Measurements from ENCODE around the gene CDHR2. TPM values are rescaled to one million over a fixed set of nuclear protein-coding genes. Genes with fewer than 3 reads are reported as not detected.

Gene CDHR2
- total and polyA plus RNA-seq, 2 of the 13 experiments (the other 11 are each of a cell fraction or from before 2014, with no cell fraction given), result 17.9 to 20.9 TPM

DNA sequence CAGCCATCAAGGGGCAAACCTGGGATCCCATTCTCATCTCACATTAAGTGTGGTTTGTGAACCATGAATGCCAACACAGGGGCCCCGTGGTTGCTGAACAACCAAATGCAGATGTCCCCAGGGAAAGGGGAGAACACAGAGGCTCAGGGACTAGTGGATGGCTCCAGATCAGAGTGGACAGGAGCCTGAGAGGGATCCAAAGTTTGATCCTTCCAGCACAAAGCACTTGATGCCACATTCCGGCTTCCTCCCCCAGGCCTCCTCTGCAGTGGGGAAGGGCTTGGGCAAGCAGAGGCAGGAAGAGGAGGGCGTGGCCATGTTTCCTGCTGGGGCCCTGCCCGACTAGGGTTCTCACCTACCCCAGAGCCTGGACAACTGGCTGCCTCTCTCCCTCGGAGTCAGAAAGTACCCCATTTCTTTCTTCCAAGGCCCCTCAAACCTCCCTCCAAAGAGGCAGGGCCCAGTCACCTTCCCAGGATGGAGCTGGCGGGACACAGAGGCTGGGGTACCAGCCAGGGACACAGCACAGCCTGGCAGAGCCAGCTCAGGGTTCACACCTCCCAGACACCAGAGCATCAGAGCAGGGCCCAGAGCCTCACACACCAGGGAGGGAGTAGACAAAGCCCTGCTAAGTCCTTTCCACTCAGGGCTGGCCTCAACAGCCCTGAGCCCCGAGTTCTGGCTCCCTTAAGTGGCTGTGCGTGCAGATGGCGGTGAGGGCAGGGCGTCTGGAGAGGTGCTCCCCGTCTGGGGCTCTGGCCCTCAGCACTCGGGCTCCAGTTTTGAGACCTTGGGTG is 7.6 kb upstream of the CDHR2 start (continued):
- TF ChIP-seq ZNF274 (CRISPR knock-in tag; IDR thresholded peaks at IDR 0.05) (no peak), TFDP2 (CRISPR knock-in tag; IDR thresholded peaks at IDR 0.05) (no peak), ZNF781 (CRISPR knock-in tag; IDR thresholded peaks at IDR 0.05; ENCODE audit: borderline replicate concordance, not compliant biosample characterization) (no peak), SAP130 (CRISPR knock-in tag; IDR thresholded peaks at IDR 0.05; ENCODE audit: low read depth) (peak; percentile 67), FOXC1 (CRISPR knock-in tag; IDR thresholded peaks at IDR 0.05; ENCODE audit: borderline replicate concordance) (no peak), CENPX (CRISPR knock-in tag; IDR thresholded peaks at IDR 0.05) (no peak), ZBTB33 (CRISPR knock-in tag; IDR thresholded peaks at IDR 0.05) (0 out of 2 replicates have a peak, but pooled peaks have one; percentile 9), ZNF891 (CRISPR knock-in tag; IDR thresholded peaks at IDR 0.05) (no peak), NBN (conservative IDR thresholded peaks at IDR 0.05) (no peak), DNMT1 (CRISPR knock-in tag; IDR thresholded peaks at IDR 0.05) (no peak), ZFY (CRISPR knock-in tag; IDR thresholded peaks at IDR 0.05) (peak; percentile 48; the same call in 1 of the 2 replicates), FOXM1 (CRISPR knock-in tag; IDR thresholded peaks at IDR 0.05) (no peak), SRSF1 (optimal IDR thresholded peaks at IDR 0.05; ENCODE audit: low read depth, low read length) (no peak), MXD4 (CRISPR knock-in tag; IDR thresholded peaks at IDR 0.05) (0 out of 2 replicates have a peak, but pooled peaks have one; percentile 17), MAFK (conservative IDR thresholded peaks at IDR 0.05 in 1 of 2, IDR thresholded peaks at IDR 0.05 in 1 of 2; ENCODE audit: low read length in 2 of 2) (no peak), YEATS4 (CRISPR knock-in tag; IDR thresholded peaks at IDR 0.05; ENCODE audit: borderline replicate concordance) (peak; percentile 27; the same call in 1 of the 2 replicates), ZNF451 (CRISPR knock-in tag; IDR thresholded peaks at IDR 0.05) (no peak), MIER3 (CRISPR knock-in tag; IDR thresholded peaks at IDR 0.05; ENCODE audit: borderline replicate concordance) (no peak), EHMT2 (IDR thresholded peaks at IDR 0.05; ENCODE audit: borderline replicate concordance, low read depth, low read length) (no peak)
- TF ChIP-seq, protein P1, sequence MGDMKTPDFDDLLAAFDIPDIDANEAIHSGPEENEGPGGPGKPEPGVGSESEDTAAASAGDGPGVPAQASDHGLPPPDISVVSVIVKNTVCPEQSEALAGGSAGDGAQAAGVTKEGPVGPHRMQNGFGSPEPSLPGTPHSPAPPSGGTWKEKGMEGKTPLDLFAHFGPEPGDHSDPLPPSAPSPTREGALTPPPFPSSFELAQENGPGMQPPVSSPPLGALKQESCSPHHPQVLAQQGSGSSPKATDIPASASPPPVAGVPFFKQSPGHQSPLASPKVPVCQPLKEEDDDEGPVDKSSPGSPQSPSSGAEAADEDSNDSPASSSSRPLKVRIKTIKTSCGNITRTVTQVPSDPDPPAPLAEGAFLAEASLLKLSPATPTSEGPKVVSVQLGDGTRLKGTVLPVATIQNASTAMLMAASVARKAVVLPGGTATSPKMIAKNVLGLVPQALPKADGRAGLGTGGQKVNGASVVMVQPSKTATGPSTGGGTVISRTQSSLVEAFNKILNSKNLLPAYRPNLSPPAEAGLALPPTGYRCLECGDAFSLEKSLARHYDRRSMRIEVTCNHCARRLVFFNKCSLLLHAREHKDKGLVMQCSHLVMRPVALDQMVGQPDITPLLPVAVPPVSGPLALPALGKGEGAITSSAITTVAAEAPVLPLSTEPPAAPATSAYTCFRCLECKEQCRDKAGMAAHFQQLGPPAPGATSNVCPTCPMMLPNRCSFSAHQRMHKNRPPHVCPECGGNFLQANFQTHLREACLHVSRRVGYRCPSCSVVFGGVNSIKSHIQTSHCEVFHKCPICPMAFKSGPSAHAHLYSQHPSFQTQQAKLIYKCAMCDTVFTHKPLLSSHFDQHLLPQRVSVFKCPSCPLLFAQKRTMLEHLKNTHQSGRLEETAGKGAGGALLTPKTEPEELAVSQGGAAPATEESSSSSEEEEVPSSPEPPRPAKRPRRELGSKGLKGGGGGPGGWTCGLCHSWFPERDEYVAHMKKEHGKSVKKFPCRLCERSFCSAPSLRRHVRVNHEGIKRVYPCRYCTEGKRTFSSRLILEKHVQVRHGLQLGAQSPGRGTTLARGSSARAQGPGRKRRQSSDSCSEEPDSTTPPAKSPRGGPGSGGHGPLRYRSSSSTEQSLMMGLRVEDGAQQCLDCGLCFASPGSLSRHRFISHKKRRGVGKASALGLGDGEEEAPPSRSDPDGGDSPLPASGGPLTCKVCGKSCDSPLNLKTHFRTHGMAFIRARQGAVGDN (CRISPR knock-in tag; IDR thresholded peaks at IDR 0.05), result peak; percentile 58
- TF ChIP-seq, protein P2, sequence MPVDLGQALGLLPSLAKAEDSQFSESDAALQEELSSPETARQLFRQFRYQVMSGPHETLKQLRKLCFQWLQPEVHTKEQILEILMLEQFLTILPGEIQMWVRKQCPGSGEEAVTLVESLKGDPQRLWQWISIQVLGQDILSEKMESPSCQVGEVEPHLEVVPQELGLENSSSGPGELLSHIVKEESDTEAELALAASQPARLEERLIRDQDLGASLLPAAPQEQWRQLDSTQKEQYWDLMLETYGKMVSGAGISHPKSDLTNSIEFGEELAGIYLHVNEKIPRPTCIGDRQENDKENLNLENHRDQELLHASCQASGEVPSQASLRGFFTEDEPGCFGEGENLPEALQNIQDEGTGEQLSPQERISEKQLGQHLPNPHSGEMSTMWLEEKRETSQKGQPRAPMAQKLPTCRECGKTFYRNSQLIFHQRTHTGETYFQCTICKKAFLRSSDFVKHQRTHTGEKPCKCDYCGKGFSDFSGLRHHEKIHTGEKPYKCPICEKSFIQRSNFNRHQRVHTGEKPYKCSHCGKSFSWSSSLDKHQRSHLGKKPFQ (CRISPR knock-in tag; IDR thresholded peaks at IDR 0.05; ENCODE audit: insufficient replicate concordance), result peak; percentile 97

Measured in HepG2 (cell line).